GM18502 (cell line): Measurements from ENCODE around the gene ABHD10.

Source experiments
- ATAC-seq: cut with Tn5 transposase; IDR thresholded peaks from one replicate; pipeline ENCODE4 v1.9.1; 2021; ENCODE audit warnings: mild to moderate bottlenecking; ENCODE audit not compliant: unreplicated experiment, poor library complexity

Gene ABHD10

GRCh38 chr3:111961461-111962164 is 17.2 kb upstream of the ABHD10 start:
- no peak for ATAC-seq

- ATAC-seq, result no peak
Observed at GRCh38 chr3:111963424-111963823, 15.4 kb upstream of the ABHD10 start.

GRCh38 chr3:111965484-111965883 is 13.3 kb upstream of the ABHD10 start:
- ATAC-seq, result no peak

GRCh38 chr3:111967068-111967467 is 11.8 kb upstream of the ABHD10 start:
- no peak for ATAC-seq

GRCh38 chr3:111967651-111968274 is 11.1 kb upstream of the ABHD10 start:
- peak; percentile 96 for ATAC-seq

GRCh38 chr3:111968319-111969054 is 10.3 kb upstream of the ABHD10 start:
- no peak for ATAC-seq

GRCh38 chr3:111970376-111970775 is 8.4 kb upstream of the ABHD10 start:
- no peak for ATAC-seq

GRCh38 chr3:111971533-111972130 is 7.2 kb upstream of the ABHD10 start:
- no peak for ATAC-seq

- ATAC-seq, result no peak
Observed at GRCh38 chr3:111972891-111973290, 5.9 kb upstream of the ABHD10 start.

- no peak for ATAC-seq
Observed at GRCh38 chr3:111975131-111975530, 3.7 kb upstream of the ABHD10 start.

GRCh38 chr3:111976254-111976653 is 2.6 kb upstream of the ABHD10 start:
- no peak for ATAC-seq

- ATAC-seq, result peak; percentile 44
Observed at GRCh38 chr3:111979434-111980038, 710 bp downstream of the ABHD10 start.

GRCh38 chr3:111980716-111981456 is 2.1 kb downstream of the ABHD10 start:
- ATAC-seq, result no peak

- no peak for ATAC-seq
Observed at GRCh38 chr3:111981457-111981763, 2.6 kb downstream of the ABHD10 start.

- ATAC-seq, result no peak
Observed at GRCh38 chr3:111984636-111985298, 5.9 kb downstream of the ABHD10 start.

- no peak for ATAC-seq
Observed at GRCh38 chr3:111986800-111987199, 8.0 kb downstream of the ABHD10 start.

- ATAC-seq, result peak; percentile 94
Observed at GRCh38 chr3:111989061-111989678, 10.3 kb downstream of the ABHD10 start.

GRCh38 chr3:111993038-111993437 is 14.2 kb downstream of the ABHD10 start:
- no peak for ATAC-seq
